MM.1S (cell line): ENCODE data around the gene MUC4.

ENCODE experiments used
- EZH2 ChIP-seq: fragments of 300-600 bp; sonication (generic); optimal IDR thresholded peaks from 2 replicates; pipeline ENCODE3; 2017; ENCODE audit warnings: low read depth, mild to moderate bottlenecking, antibody characterized with exemption, low read length, mixed read lengths
- EZH2phosphoT487 ChIP-seq: fragments of 300-600 bp; sonication (generic); IDR thresholded peaks from 2 replicates; pipeline ENCODE4 v1.6.1; 2018; ENCODE audit warnings: antibody characterized with exemption, low read length
- TF ChIP-seq, protein P1 (sequence below): fragments of 300-600 bp; sonication (generic); IDR thresholded peaks from 2 replicates; pipeline ENCODE4 v1.5.1; 2016; ENCODE audit warnings: antibody characterized with exemption, low read length, mixed read lengths

DNA sequence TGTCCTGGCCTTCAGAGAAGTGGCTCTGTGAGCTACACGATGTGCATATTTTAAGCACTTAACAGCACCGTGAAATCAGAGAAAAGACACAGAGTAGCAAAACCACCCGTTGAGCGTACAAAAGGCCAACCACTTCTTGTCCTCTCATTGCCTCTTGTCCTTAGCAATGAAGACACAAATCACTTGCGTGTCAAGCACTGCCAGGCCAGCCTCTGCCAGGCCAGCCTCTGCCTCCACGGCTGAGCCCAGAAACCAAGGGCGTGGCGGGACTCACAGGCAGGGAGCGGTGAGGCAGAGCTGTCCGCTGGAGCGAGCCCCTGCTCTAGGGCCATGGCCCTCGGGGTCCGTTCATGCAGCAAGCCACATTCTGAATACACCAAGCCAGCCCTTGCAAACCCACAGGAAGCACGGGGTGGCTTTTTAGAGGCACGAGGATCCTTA lies 4.0 kb downstream of the MUC4 start:
- TF ChIP-seq, protein P1, sequence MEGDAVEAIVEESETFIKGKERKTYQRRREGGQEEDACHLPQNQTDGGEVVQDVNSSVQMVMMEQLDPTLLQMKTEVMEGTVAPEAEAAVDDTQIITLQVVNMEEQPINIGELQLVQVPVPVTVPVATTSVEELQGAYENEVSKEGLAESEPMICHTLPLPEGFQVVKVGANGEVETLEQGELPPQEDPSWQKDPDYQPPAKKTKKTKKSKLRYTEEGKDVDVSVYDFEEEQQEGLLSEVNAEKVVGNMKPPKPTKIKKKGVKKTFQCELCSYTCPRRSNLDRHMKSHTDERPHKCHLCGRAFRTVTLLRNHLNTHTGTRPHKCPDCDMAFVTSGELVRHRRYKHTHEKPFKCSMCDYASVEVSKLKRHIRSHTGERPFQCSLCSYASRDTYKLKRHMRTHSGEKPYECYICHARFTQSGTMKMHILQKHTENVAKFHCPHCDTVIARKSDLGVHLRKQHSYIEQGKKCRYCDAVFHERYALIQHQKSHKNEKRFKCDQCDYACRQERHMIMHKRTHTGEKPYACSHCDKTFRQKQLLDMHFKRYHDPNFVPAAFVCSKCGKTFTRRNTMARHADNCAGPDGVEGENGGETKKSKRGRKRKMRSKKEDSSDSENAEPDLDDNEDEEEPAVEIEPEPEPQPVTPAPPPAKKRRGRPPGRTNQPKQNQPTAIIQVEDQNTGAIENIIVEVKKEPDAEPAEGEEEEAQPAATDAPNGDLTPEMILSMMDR: no peak
- TF ChIP-seq EZH2: no peak
- no peak for TF ChIP-seq EZH2phosphoT487
